ENCODE results near the gene CALCOCO1. TPM values are rescaled to one million over a fixed set of nuclear protein-coding genes. Genes with fewer than 3 reads are reported as not detected.

Gene CALCOCO1
- polyA plus RNA-seq, 4 donors, result 117 to 160 (median 138) TPM

- no peak for DNase-seq (ENCODE audit: low read depth in 4 of 4, low spot score in 3 of 4)
These were observed 25.4 kb upstream of the CALCOCO1 start for GRCh38 chr12:53752621-53753020.

GRCh38 chr12:53752192-53752601 is 24.9 kb upstream of the CALCOCO1 start:
- no peak for DNase-seq (ENCODE audit: low read depth in 4 of 4, low spot score in 3 of 4)

- no peak for DNase-seq (ENCODE audit: low read depth in 4 of 4, low spot score in 3 of 4)
These were observed 24.3 kb upstream of the CALCOCO1 start, which contains the start of gene CISTR for GRCh38 chr12:53751336-53752191. Gene CISTR, minus strand, starts transcription at chr12:53751979.

GRCh38 chr12:53750812-53751335 is 23.6 kb upstream of the CALCOCO1 start:
- DNase-seq (ENCODE audit: low read depth in 4 of 4, low spot score in 3 of 4), result no peak

- no peak for DNase-seq (ENCODE audit: low read depth in 4 of 4, low spot score in 3 of 4)
These were observed 22.9 kb upstream of the CALCOCO1 start for GRCh38 chr12:53749986-53750811.

- no peak for DNase-seq (ENCODE audit: low read depth in 4 of 4, low spot score in 3 of 4)
These were observed 21.0 kb upstream of the CALCOCO1 start for GRCh38 chr12:53748072-53748840.

- no peak for DNase-seq (ENCODE audit: low read depth in 4 of 4, low spot score in 3 of 4)
These were observed 19.8 kb upstream of the CALCOCO1 start for GRCh38 chr12:53747095-53747494.

GRCh38 chr12:53746592-53747092 is 19.4 kb upstream of the CALCOCO1 start:
- peak in 3 of 4 donors; percentile 82 to 84 (median 84) for DNase-seq (ENCODE audit: low read depth in 4 of 4, low spot score in 3 of 4)

- no peak for DNase-seq (ENCODE audit: low read depth in 4 of 4, low spot score in 3 of 4)
These were observed 17.5 kb upstream of the CALCOCO1 start for GRCh38 chr12:53744751-53745150.

- DNase-seq (ENCODE audit: low read depth in 4 of 4, low spot score in 3 of 4), result no peak
These were observed 16.8 kb upstream of the CALCOCO1 start for GRCh38 chr12:53744130-53744441.

- no peak for DNase-seq (ENCODE audit: low read depth in 4 of 4, low spot score in 3 of 4)
These were observed 16.2 kb upstream of the CALCOCO1 start for GRCh38 chr12:53743266-53744129.

- DNase-seq (ENCODE audit: low read depth in 4 of 4, low spot score in 3 of 4), result no peak
These were observed 12.9 kb upstream of the CALCOCO1 start for GRCh38 chr12:53740130-53740491.

- no peak for DNase-seq (ENCODE audit: low read depth in 4 of 4, low spot score in 3 of 4)
These were observed 12.2 kb upstream of the CALCOCO1 start for GRCh38 chr12:53739214-53740129.

- DNase-seq (ENCODE audit: low read depth in 4 of 4, low spot score in 3 of 4), result no peak
These were observed 11.4 kb upstream of the CALCOCO1 start for GRCh38 chr12:53738406-53739213.

GRCh38 chr12:53737951-53738405 is 10.7 kb upstream of the CALCOCO1 start:
- no peak for DNase-seq (ENCODE audit: low read depth in 4 of 4, low spot score in 3 of 4)

GRCh38 chr12:53737093-53737808 is 10.0 kb upstream of the CALCOCO1 start:
- DNase-seq (ENCODE audit: low read depth in 4 of 4, low spot score in 3 of 4), result peak in 1 of 4 donors; percentile 59

- no peak for DNase-seq (ENCODE audit: low read depth in 4 of 4, low spot score in 3 of 4)
These were observed 9.3 kb upstream of the CALCOCO1 start for GRCh38 chr12:53736592-53736991.

All from left renal pelvis (tissue), 4 donors.